Bronchial epithelial cell (primary cell): ENCODE data around the gene CIAO2B. TPM values are rescaled to one million over a fixed set of nuclear protein-coding genes. Genes with fewer than 3 reads are reported as not detected.
"Not testable (repeated sequence)": the region's sequence is repeated elsewhere in the genome, so short reads cannot be mapped to it uniquely, and the experiment has no call there.

Source experiments
- DNase-seq: peaks from one replicate; pipeline ENCODE4 v3.0.0-alpha.2; 2010; ENCODE audit warnings: low read depth
- FAIRE-seq: peaks from 2 replicates; lab custom pipeline; 2011; peaks lifted over from hg19 to GRCh38; lab: Jason Lieb, UNC
- H3K27me3 ChIP-seq: 2 replicates; pipeline ENCODE4 v1.5.1; 2011; ENCODE audit warnings: low read length; ENCODE audit not compliant: control insufficient read depth, insufficient read depth
- H3K36me3 ChIP-seq: 2 replicates; pipeline ENCODE4 v1.5.1; 2011; ENCODE audit warnings: low read length; ENCODE audit not compliant: control insufficient read depth, insufficient read depth
- H3K4me3 ChIP-seq: 2 replicates; pipeline ENCODE4 v1.5.1; 2011; ENCODE audit warnings: mild to moderate bottlenecking, low read depth, low read length, control low read depth
- total RNA-seq: library from RNA; depleted of rRNA; stranded (reverse); fragments of >200 nt; gene quantifications from 2 replicates; pipeline ENCODE4 v1.2.1, GENCODE V29; 2014
- TF ChIP-seq, protein P1 (sequence below): IDR thresholded peaks from 2 replicates; pipeline ENCODE4 v1.5.1; 2011; ENCODE audit warnings: mild to moderate bottlenecking, moderate library complexity, low read length, control low read depth, inconsistent platforms; ENCODE audit not compliant: insufficient read depth, severe bottlenecking

Gene CIAO2B
- total RNA-seq, 1 donor from 2014 or later, result 227 TPM

DNA sequence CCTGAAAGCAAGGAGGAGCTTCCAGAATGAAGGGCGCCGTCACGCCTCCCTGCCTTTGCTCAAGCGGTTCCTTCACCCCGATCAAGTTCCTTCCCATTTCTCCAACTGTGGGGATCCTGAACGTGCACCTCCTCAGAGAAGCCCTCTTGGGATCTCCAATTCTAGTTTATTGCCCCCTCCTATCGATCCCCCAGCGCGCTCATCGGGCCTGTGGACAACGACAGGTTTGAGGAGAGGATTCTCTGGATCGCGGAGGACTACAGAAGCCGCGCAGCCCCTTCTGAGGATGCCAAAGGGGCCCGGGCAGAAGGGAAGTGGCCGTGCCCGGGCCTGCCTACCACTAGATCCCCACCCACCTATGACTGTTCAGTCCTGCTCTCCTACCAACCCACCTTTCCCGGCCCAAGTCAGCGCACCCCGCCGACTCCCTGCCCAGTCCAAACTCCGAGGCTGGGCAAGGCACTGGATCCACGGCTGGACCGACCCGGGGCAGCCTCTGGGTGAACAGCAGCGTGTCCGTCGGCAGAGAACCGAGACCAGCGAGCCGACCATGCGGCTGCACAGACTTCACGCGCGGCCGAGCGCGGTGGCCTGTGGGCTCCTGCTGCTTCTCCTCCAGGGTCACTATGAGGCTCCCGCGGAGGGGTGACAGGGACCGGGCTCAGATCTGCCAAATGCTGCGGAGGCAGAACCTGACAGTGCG, 14.1 kb upstream of the CIAO2B start:
- Histone ChIP-seq H3K36me3 (no peaks in the 10 kb centered on the region), H3K27me3 (no peaks in the 10 kb centered on the region), H3K4me3 (peak overlapping the region; percentile 51)
- FAIRE-seq (no peak), DNase-seq (peak; percentile 69)
- TF ChIP-seq, protein P1, sequence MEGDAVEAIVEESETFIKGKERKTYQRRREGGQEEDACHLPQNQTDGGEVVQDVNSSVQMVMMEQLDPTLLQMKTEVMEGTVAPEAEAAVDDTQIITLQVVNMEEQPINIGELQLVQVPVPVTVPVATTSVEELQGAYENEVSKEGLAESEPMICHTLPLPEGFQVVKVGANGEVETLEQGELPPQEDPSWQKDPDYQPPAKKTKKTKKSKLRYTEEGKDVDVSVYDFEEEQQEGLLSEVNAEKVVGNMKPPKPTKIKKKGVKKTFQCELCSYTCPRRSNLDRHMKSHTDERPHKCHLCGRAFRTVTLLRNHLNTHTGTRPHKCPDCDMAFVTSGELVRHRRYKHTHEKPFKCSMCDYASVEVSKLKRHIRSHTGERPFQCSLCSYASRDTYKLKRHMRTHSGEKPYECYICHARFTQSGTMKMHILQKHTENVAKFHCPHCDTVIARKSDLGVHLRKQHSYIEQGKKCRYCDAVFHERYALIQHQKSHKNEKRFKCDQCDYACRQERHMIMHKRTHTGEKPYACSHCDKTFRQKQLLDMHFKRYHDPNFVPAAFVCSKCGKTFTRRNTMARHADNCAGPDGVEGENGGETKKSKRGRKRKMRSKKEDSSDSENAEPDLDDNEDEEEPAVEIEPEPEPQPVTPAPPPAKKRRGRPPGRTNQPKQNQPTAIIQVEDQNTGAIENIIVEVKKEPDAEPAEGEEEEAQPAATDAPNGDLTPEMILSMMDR, result no peak

DNA sequence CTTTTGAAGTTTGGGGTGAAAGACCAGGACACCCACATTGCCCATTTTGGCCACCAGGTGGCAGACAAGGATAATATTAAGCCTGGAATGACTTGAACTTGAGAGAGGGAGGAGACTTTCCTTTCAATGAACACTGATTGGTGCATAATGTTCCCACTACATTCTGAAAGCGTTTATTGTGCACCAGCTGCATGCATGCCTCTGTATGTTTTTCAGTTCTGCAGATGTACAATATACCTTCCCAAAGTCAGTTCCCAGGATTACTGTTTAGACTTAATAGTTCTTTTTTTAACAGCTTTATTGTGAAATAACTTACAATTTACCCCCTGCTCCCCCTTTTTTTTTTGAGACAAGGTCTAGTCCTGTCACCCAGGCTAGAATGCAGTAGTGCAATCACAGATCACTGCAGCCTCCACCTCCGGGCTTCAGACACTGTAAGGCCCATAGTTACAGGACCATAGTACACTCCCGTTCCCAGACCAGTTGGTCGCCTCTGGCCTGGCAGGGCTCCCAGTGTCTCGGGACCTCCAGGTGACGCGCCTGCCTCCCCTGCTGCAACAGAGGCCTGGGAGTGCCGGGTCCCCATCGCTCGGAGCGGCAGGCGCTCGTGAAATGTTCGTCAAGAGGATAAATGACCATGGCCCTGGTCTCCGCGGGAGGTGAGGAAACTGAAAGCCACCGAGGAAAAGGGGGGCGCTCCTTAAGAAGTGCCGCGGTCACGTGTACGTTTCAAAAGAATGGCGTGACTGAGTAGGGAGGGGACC, 13.3 kb upstream of the CIAO2B start:
- Histone ChIP-seq H3K4me3 (peak overlapping the region; percentile 51), H3K27me3 (no peaks in the 10 kb centered on the region), H3K36me3 (peaks cover 2% of the 10 kb centered on the region)
- DNase-seq, result peak; percentile 88
- TF ChIP-seq, protein P1, result peak; percentile 79
- peak; percentile 95 for FAIRE-seq

DNA sequence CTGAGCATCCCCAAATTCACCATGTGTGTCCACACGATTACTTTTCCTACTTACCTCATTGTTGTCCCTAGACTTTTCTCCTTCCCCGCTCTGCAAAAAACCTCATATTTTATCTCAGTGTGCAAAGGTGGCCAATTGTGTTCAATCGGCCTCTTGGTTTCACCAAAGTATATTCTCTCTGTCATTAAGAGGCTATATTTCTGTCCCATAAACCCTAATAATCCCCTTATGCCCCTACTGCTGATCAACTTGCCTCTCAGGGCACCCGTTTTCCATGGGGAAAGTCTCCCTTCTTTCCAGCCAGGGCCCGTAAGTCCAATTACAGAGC, 12.7 kb upstream of the CIAO2B start:
- Histone ChIP-seq H3K27me3 (no peaks in the 10 kb centered on the region), H3K36me3 (peaks cover 6% of the 10 kb centered on the region), H3K4me3 (no peak overlapping the region)
- DNase-seq (no peak), FAIRE-seq (no peak)
- TF ChIP-seq, protein P1, result no peak

DNA sequence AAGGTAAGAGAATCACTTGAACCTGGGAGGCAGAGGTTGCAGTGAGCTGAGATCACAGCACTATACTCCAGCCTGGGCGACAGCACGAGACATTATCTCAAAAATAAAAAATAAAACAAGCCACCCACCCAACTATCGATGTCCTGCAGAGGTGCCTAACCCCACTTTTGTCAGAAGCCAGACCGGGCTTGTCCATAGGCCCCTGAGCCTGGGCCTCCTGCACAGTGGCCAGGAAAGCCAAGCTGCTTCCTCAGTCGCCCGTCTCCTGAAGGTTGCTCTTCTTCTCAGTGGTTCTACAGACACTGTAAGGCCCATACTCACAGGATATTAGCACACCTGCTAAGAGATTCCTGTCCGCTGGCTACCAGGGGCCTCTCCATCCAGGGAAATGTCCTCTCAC, 12.3 kb upstream of the CIAO2B start:
- no peak for FAIRE-seq
- no peaks in the 10 kb centered on the region for H3K27me3 ChIP-seq
- peaks cover 10% of the 10 kb centered on the region for H3K36me3 ChIP-seq
- TF ChIP-seq, protein P1, result no peak
- no peak for DNase-seq
- no peak overlapping the region for H3K4me3 ChIP-seq

DNA sequence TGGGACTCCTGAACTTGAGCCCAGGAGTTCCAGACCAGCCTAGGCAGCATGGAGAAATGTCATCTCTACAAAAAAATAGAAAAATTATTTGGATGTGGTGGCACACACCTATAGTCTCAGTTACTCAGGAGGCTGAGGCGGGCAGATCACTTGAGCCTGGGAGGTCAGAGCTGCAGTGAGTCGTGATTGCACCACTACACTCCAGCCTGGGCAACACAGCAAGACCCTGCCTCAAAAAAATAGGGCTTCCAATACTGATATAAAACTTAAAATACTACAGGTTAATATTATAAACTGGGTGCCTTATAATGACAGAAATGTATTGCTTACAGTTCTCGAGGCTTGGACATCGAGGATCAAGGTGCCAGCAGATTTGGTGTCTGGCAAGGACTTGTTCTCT, 11.7 kb upstream of the CIAO2B start:
- FAIRE-seq (no peak), DNase-seq (no peak)
- Histone ChIP-seq H3K27me3 (no peaks in the 10 kb centered on the region), H3K4me3 (no peak overlapping the region), H3K36me3 (peaks cover 15% of the 10 kb centered on the region)
- TF ChIP-seq, protein P1, result no peak

DNA sequence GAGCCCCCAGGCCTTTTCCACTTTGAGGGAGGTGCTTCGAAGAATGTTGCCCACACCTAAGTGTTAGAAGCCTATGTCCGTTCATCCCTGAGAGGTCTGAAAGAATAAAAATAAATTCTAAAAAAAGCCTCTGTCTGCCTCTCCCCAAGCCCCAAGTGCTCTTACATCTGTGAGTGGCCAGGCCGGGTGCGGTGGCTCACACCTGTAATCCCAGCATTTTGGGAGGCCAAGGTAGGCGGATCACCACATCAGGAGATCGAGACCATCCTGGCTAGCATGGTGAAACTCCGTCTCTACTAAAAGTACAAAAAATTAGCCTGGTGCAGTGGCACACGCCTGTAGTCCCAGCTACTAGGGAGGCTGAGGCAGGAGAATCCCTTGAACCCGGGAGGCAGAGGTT, 10.8 kb upstream of the CIAO2B start:
- H3K27me3 ChIP-seq, FAIRE-seq, H3K4me3 ChIP-seq, DNase-seq: not testable (repeated sequence)
- peaks cover 22% of the 10 kb centered on the region for H3K36me3 ChIP-seq
